ENCODE measurements around the gene MYLK4. TPM values are rescaled to one million over a fixed set of nuclear protein-coding genes. Genes with fewer than 3 reads are reported as not detected.

The MYLK4 gene
- total RNA-seq, 1 experiment from 2014 or later = 0.73 TPM

DNA sequence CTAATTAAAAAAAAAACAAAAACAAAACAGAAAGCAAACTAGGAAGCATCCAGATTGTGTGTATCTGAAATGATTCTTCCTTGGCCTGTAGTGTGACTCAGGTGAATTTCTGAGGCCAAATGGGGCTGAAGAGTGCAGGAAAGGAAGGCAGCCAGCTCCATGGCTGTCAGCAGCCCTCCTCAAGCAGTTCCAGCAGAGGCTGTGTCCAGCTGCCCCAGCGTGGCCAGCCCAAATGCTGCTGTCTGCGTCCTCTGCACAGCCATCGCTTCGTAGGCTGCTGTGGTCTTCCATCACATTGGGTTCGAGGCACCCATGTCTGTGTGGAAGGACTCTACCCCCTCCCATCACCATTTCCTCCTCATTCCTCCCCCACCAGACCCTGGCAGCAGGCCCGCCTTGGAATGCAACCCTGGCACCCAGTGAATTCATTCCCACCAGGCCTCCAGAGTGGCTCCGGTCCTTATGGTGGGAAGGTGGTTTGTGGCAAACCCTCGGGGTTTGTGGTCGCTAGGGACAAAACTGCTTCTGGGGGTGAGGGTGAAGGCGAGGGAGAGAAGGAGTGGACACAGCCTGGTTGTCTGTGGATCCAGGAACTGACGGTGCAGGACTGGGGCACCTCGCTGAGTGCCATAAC is 81.5 kb downstream of the MYLK4 start:
- H3K4me1 Mint-ChIP-seq (ENCODE audit: low read depth, unreplicated experiment) = no peaks in the 10 kb centered on the region
- H3K27ac Mint-ChIP-seq (ENCODE audit: unreplicated experiment) = no peak overlapping the region
- H3K27me3 Mint-ChIP-seq (ENCODE audit: unreplicated experiment) = no peaks in the 10 kb centered on the region
- TF ChIP-seq, protein P1, sequence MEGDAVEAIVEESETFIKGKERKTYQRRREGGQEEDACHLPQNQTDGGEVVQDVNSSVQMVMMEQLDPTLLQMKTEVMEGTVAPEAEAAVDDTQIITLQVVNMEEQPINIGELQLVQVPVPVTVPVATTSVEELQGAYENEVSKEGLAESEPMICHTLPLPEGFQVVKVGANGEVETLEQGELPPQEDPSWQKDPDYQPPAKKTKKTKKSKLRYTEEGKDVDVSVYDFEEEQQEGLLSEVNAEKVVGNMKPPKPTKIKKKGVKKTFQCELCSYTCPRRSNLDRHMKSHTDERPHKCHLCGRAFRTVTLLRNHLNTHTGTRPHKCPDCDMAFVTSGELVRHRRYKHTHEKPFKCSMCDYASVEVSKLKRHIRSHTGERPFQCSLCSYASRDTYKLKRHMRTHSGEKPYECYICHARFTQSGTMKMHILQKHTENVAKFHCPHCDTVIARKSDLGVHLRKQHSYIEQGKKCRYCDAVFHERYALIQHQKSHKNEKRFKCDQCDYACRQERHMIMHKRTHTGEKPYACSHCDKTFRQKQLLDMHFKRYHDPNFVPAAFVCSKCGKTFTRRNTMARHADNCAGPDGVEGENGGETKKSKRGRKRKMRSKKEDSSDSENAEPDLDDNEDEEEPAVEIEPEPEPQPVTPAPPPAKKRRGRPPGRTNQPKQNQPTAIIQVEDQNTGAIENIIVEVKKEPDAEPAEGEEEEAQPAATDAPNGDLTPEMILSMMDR (IDR thresholded peaks at IDR 0.05; ENCODE audit: unreplicated experiment) = no peak
- no peaks in the 10 kb centered on the region for H3K9me3 Mint-ChIP-seq (ENCODE audit: low read depth, unreplicated experiment)
- no TSS peak for BruUV-seq (replicated peaks)
- no peak overlapping the region for H3K4me3 Mint-ChIP-seq (ENCODE audit: low read depth, unreplicated experiment)
- CTCF ChIA-PET = no interaction called here
- H3K36me3 Mint-ChIP-seq (ENCODE audit: insufficient read depth, unreplicated experiment) = no peaks in the 10 kb centered on the region
- intact Hi-C loops (cut with micrococcal nuclease; ENCODE audit: unreplicated experiment) = no loop called here
- DNase-seq = no peak

DNA sequence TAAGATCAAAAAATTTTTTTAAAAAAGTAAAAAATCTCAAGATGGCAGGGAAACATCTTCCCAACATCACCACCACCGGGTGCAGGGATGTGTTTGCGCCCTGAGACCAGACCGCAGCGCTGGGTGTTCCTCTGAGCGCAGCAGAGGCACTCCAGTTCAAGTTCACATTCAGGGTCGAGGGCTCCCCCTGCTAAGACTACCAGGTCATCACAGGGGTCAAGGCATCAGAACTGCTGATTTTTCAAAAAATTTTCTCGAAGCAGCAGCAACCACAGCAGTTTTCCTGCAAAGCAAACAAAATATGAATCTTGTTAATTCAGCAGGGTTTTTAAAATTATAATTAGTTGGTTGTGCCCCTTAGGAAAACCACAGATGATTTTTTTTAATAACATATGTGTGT is 83.1 kb downstream of the MYLK4 start:
- H3K9me3 Mint-ChIP-seq (ENCODE audit: low read depth, unreplicated experiment) = peaks cover 2% of the 10 kb centered on the region
- no peaks in the 10 kb centered on the region for H3K36me3 Mint-ChIP-seq (ENCODE audit: insufficient read depth, unreplicated experiment)
- intact Hi-C loops (cut with micrococcal nuclease; ENCODE audit: unreplicated experiment) = no loop called here
- H3K27ac Mint-ChIP-seq (ENCODE audit: unreplicated experiment) = no peak overlapping the region
- H3K4me3 Mint-ChIP-seq (ENCODE audit: low read depth, unreplicated experiment) = no peak overlapping the region
- DNase-seq = no peak
- H3K4me1 Mint-ChIP-seq (ENCODE audit: low read depth, unreplicated experiment) = no peaks in the 10 kb centered on the region
- BruUV-seq (replicated peaks) = no TSS peak
- CTCF ChIA-PET = no interaction called here
- TF ChIP-seq, protein P1 (IDR thresholded peaks at IDR 0.05; ENCODE audit: unreplicated experiment) = no peak
- no peaks in the 10 kb centered on the region for H3K27me3 Mint-ChIP-seq (ENCODE audit: unreplicated experiment)

DNA sequence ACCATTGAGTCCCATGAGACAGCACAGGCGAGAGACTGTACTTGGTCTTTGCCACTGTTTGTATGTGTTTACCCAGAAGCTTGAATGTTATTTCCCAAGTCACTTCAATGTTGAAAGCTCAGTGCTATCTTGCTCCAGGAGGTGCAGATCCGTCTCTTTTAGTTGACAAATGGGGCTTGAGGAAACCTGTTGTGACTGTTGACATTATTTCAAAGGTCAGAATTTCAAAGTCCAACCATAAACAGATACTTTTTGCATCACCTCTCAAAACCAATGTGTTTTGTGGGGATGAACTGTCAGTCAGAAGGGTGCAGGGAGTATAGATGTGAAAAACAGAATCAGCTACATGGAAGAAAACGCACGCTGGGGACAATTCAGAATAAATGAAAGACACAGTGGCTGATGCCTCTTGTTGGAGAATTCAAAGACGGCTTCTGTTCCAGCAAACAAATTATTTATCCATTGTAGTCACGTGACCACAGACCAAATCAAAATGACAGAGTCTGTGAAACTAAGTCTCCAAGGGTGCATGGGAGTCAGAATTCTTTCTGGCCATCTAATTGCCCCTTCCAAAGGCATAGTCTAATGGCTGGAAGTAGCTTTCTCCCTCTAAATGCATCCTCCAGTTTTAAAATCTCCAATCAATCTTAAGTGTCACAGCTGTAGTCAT is 83.7 kb downstream of the MYLK4 start:
- TF ChIP-seq, protein P1 (IDR thresholded peaks at IDR 0.05; ENCODE audit: unreplicated experiment) = no peak
- Mint-ChIP-seq H3K27ac (ENCODE audit: unreplicated experiment) (no peak overlapping the region), H3K9me3 (ENCODE audit: low read depth, unreplicated experiment) (peaks cover 2% of the 10 kb centered on the region), H3K4me3 (ENCODE audit: low read depth, unreplicated experiment) (no peak overlapping the region), H3K36me3 (ENCODE audit: insufficient read depth, unreplicated experiment) (no peaks in the 10 kb centered on the region), H3K27me3 (ENCODE audit: unreplicated experiment) (no peaks in the 10 kb centered on the region), H3K4me1 (ENCODE audit: low read depth, unreplicated experiment) (no peaks in the 10 kb centered on the region)
- BruUV-seq (replicated peaks) = no TSS peak
- intact Hi-C loops (cut with micrococcal nuclease; ENCODE audit: unreplicated experiment) = no loop called here
- DNase-seq = no peak
- CTCF ChIA-PET = no interaction called here

DNA sequence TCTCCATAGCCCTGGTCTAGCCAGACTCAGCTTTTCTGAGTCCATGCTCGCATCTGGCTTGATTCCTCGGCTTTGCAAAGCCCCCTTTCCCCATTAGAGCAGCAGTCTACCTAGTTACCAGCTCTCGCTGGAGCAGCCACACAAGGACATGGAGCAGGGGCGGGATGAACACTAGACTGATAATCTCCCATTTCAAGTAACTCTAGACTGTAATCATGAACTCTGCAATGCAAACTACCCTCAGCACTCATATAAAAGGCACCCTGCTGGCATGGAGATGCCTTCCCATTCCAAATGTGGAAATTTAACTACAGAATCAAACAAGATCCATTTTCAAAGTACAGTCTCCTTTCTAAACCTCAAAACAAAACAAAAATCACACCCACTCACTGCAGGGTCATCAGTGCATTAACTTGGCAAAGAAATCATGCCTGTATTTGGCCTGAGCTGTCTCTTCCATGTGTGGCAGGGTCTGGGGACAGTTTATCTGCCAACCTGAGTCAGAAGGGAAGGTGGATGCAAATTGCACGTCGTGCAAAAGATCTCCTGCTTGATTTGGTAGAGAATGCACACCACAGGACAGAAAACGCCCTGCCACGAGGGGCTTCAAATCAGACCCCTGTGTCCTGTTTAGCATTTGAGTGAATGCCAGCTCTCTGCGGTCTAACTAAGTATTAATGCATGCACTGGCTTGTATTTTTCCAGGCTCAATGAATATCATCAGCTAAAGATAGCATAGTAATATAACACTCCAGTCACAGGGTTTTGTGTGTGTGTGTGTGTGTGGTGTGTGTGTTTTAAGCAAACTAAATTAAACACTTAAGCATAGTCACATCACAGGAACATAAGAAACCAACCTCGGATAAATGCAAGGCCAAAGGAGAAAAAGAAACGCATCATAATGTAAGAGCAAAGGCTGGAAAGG is 85.3 kb downstream of the MYLK4 start:
- Mint-ChIP-seq H3K4me3 (ENCODE audit: low read depth, unreplicated experiment) (no peak overlapping the region), H3K4me1 (ENCODE audit: low read depth, unreplicated experiment) (no peaks in the 10 kb centered on the region), H3K36me3 (ENCODE audit: insufficient read depth, unreplicated experiment) (no peaks in the 10 kb centered on the region), H3K9me3 (ENCODE audit: low read depth, unreplicated experiment) (peaks cover 2% of the 10 kb centered on the region), H3K27ac (ENCODE audit: unreplicated experiment) (no peak overlapping the region), H3K27me3 (ENCODE audit: unreplicated experiment) (no peaks in the 10 kb centered on the region)
- CTCF ChIA-PET = no interaction called here
- no peak for DNase-seq
- intact Hi-C loops (cut with micrococcal nuclease; ENCODE audit: unreplicated experiment) = no loop called here
- BruUV-seq (replicated peaks) = no TSS peak
- TF ChIP-seq, protein P1 (IDR thresholded peaks at IDR 0.05; ENCODE audit: unreplicated experiment) = no peak
